GM19240 (cell line): ENCODE measurements around the gene CAMK2B.

Experiments
- DNase-seq: peaks from one replicate; pipeline ENCODE4 v3.0.0; 2011; ENCODE audit warnings: low spot score; ENCODE audit not compliant: insufficient read length

Gene CAMK2B

DNA sequence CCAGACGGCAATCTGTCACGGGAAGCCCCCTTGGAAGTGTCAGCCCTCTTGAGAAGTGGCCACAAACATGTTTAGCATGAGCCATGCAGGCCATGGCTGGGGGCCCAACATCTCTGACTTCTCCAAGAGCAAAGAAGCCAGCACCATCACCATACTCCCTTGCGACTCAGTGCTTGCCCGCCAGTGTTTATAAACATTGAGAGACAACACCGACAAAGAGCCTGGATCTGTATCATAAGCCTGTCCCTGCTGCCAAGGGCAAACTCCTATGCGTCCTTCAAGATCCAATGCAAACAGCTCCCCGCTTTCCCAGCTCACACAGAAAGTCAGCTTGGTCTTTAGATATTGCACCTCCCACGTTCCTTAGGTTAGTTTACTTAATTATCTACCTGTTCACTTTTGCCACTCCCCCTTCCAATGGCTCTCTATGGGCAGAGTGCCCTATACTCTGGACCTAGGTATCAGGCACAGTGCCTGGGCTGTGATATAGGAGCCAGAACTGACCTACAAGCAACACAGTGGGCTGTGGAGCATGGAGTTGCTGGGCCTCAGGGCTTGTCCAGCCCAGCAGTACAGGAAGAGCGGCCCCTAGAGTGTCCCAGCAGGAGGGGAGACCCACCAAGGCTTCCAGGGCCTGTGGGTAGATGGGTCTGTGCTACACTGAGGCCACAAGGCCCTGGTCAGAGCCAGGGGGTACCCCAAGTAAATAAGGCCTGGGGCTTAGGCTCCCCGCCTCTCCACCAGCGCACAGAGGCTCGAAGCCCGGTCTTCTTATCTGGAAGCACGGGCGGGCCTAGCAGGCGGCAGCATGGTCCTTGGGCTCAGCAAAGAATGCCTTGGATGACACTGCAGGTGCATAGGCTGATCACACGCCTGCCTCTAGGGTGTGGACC lies 37.7 kb downstream of the CAMK2B start:
- DNase-seq, result no peak

DNA sequence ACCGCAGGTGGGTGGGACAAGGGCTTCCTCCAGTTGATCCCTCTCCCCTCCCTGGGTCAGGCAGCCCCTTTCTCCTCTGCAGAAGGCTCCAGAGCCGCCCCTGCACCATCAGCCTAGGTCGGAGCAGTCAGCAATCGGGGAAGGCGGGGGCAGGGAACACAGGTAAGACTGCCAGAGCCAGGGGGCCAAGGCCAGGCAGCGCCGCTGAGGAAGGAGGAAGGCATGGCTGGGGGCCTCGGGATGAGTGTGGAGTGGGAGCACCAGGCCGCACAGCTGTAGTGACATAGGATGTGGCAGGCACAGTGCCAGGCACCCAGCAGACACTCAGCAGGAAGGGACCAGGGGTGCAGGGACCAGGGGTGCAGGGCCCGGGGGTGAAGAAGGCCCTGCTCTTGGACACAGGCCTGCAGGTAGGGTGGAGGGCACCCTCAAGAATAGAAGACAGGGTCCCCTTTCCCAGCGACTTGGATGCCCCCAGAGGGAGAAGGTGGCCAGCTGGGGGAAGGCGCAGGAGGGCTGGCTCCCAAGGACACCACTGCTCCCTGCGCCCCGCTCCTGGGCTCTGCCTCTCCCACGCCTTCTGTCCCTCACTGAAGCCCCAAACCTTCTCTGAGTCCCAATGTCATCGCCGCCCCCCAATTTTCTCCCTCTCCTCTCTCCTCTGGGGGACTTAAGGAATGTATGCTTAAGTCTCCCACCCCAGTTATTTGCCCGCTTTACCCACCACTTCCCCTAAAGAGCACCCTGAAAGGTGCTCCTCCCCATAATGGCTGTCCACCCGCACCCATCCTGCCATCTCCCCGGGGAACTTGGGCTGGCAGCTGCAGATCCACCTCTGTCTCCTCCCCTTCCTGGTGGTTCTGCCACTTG lies 38.5 kb downstream of the CAMK2B start:
- DNase-seq, result no peak

DNA sequence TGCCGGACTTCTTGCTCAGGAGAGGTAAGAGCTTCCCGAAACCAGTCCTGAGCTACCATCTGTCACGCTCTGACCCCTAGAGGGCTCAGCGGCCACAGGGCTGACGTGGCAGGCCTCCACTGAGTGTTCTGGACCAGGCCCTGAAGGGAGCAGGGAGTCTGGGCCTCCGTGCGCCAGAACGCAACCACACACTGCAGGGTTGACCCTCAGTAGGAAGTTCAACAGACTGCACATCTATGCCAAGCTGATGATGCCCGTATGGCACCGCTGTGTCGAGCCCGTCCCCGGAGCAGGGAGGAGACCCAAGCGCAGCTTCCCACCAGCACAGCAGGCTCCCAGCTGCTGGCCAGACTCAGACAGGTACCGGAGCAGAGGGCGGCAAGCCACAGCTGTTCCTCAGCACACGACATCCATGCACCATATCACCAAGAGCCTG lies 39.2 kb downstream of the CAMK2B start:
- no peak for DNase-seq

DNA sequence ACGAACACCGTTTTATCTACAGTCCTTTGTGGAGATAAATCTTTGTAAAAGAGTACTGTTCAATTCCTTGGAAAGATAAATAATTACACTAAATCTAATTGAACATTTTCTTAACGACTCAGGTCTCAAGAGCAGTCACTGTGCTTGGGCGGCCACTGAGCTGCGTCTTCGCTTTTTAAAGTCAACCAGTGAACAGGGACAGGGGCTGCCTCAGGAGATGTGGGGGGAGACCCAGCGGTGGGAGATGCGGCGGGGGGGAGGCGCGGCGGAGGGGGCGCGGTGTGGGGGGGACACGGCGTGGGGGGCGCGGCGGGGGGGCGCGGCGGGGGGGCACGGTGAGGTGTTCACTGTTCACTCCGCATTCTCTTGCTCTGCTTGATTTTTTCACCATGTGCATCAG lies 39.8 kb downstream of the CAMK2B start:
- no peak for DNase-seq

DNA sequence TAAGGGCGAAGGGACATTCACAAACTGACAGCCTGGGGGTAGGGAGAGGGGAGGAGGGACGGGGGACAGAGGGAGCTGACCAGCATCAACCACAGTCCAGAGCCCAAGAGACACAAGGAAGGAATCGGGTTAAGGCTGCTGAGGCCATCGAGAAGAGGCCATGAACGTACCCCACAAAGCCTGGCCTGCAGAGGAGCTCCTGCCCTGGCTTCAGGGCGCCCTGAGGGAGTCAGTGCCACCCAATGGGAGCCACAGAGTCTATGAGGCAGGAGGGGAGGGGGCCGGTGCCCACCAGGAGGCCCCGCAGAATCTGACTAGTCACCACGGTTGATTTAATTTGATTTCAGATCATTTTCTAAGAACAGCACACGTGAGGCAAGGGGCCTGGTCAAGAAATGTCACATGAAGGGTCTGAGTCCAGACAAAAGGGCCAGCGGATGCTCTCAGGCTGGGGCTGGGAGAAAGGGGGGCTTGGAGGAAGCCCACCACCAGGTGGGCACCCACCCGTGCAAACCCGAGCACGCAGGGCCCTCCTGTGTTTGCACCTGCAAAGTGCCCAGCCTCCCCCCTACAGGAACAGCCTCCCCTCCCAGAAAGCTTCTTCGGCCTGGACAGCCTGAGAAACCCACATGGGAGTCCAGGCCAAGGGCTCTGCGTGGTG lies 40.4 kb downstream of the CAMK2B start:
- DNase-seq, result no peak

DNA sequence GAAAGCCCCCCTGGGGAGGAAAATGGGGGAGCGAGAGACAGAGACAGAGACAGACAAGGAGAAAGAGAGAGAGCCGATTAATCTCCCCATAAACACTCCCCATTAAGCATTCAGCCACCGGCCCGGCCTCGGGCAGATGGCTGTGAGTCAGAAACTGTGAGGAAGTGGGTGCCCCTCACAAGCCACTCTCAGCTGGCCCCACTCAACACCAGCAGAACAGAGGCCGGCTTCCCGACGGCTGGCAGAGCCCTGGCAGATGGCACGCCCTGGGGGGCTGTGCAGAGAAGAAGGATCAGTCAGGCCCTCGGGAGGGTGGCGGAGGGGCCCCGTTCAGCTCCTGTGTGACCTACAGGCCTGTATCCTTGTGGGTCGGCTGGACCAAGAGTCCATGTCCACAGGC lies 41.2 kb downstream of the CAMK2B start:
- DNase-seq, result no peak

DNA sequence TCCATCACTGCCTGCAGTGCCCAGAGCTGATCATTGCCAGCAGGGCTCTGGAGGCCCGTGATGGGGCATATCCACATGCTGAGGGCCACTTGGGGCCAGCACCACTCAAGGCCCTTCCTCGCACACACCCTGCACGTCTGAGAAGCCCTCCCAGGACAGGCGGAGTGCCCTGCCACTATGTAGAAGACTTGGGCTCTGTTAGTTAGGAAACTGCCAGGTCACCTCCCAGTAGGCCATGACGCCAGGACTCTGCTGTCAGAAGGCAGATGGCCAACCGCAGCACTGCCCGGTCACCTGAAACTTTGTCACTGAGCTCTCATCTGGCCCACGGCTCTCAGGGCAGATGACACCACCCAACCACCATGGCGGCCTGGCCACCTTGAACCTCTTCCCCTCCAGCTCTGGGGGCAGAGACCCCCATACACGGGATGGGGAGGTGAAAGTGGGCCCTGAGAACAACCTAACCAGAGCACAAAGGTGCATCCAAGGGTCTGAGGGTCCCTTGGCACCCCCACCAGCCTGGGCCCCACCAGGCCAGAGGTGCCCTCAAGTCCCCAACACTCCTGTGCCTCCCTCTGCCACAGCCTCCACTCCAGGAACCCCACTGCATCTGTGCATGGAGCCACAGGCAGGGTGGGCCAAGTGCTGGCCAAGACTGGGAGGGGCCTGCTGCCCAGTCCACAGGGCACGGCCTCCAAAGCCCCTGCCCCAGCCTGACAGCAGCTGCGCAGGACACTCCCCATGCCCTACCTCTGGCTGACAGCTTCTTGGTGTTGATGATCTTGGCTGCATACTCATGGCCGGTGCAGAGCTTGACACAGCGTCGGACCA lies 41.8 kb downstream of the CAMK2B start:
- no peak for DNase-seq

DNA sequence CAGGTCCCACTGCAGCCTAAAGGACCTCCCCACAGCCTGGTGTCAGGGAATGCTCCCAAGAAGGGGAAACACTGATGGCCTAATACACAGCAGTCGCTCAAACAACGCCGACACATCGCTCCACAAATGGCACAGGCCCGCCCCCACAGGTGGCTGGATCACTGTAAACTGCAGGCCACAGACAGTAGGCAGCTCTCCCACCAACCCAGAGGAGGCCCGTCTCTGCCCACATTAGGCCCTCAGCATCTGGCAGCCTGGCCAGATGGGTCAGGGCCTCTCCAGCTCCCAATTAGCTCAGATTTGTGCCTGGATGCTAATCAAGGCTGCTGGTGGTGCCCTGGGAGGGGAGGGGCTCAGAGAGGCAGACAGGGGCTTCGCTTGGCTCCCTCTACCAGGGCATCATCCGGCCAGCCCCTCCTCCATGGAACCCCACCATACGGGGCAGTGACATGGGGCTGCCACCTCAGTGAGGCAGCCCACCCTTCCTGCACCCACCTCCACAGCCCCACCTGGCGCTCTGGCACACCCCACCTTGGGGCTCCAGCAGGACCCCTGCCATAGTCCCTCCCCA lies 42.7 kb downstream of the CAMK2B start:
- no peak for DNase-seq

DNA sequence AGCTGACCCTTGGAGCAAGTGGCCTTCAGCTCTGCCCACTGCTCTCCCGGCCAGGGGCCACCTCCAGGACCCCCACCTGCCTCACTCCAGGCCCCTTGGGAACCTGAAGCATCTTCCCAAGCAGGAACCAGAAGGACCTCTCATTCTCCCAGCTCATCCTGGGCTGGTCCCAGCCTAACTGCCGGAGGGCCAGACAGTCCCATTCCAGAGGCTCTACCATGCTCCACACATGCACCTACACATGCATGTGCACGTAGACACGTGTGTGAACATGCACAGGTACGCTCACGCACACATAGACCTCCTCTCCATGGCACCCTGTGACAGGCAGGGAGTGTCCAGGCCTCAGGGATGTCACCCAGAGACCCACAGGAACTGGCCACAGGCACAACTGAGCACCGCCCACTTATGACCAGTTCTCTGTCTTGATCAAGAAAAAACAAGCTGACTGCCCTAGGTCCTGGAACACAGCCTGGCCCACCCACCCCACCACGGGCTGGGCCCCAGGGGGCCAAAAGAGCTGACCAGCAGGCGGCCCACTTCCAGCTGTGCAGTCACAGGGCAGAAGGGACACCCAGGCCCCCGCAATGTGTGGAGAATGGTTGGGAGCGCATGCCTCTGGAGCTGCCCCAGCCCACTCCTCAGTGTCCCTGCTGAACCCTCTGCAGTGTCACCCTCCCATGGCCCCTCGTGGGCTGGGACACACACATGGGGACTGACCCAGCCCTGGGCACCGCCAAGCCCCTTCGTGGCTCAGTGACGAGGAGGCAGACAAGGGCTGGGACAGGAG lies 43.4 kb downstream of the CAMK2B start:
- DNase-seq, result no peak

DNA sequence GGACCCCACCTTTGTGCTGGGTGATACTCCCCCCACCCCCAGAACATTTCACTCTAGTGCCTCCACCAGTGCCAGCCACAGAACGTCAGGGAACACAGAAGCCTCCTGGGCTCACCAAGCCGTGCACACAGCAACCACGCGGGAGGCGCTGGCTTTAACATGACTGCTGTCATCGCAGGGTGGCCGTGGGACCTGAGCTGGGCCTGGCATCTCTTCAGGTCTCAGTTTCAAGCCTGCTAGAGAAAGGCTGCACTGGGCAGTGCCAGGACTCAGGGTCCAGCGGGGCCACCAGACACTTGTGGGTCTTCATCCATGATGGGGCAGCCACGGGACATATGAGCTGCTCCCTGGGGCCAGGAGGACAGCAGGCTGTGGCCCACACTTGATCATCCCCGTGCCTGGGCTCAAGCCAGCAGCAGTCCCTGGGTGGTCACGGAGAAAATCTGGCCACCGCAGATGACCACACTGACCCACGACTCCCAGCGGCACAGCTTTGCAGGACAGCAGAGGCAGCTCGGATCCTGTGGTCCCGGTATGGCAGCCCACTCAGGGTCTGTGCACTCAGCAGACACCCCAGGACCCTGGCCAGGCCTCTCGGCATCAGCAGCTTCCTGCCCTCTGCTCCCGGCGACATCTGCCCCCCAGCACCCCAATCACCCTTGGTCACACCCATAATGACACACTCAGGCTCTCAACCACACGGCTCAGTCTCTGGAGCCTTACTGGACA lies 44.2 kb downstream of the CAMK2B start:
- DNase-seq, result no peak

DNA sequence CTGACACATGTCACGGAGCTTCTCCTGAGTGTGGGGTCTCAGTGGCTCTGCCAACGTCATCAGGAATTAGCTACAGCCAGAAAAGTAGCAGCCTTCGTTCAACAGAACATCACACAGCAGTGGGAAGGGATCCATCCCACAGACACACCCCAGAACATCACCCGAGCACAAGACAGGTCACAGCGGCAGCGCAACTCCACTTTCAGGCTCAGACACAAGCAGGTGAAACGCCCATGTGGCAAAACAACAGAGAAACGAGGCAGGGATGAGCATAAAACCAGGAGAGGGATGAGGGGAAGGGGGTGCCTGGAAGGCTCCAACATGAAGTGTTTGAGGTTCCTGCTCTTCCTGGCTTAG lies 44.8 kb downstream of the CAMK2B start:
- no peak for DNase-seq

DNA sequence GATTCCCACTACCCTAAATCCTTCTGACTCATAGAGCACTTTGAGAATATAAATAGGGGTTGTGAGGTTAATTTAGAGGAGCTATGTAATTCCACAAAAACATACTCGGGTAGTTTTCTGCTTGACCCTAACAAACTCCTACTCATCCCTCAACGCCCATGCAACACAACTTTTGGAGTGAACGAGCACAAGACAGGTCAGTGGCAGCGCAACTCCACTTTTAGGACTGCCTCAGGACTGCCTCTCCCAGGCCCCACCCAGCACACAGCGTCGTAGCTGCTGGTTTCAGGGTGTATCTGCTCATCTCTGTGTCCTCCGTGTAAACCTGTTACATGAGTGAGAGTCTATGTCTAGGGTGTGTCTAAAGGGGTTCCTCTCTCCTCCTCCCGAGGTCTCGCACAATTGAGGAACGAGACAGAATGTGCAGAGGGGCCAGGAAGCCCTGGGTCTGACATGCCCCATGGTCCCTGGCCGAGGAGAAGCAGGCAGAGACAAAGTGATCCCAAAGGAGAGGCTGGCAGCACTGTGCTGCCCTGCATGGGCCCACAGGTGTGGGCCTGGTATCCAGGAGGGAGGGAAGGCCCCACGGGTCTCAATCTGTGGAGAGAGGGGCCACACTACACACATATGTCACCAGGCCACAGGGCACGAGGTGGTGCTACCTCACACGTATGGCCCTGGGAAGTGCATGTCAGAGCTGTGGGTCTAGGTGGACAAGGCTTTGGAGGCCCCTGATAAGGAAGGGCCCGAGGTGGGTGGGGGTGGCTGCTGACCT lies 45.5 kb downstream of the CAMK2B start:
- DNase-seq, result no peak

DNA sequence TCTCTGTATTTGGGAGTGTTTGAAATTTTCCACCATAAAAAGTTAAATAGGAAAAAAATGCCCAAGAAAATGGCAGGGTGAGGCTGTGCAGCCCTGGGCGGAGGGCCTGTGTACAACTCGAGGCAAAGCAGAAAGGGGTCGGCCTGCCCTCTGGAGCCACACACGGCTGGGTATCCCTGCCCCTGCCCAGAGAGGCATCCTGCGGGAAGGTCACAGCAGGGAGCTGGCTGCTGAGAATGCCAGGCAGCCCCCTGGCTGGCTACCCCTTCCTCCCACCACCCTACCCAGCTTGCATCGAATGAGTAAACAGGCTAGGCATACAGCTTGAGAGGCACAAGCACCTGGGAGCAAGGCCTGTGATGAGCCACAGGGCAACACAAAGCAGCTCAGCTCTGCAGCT lies 46.1 kb downstream of the CAMK2B start:
- no peak for DNase-seq

DNA sequence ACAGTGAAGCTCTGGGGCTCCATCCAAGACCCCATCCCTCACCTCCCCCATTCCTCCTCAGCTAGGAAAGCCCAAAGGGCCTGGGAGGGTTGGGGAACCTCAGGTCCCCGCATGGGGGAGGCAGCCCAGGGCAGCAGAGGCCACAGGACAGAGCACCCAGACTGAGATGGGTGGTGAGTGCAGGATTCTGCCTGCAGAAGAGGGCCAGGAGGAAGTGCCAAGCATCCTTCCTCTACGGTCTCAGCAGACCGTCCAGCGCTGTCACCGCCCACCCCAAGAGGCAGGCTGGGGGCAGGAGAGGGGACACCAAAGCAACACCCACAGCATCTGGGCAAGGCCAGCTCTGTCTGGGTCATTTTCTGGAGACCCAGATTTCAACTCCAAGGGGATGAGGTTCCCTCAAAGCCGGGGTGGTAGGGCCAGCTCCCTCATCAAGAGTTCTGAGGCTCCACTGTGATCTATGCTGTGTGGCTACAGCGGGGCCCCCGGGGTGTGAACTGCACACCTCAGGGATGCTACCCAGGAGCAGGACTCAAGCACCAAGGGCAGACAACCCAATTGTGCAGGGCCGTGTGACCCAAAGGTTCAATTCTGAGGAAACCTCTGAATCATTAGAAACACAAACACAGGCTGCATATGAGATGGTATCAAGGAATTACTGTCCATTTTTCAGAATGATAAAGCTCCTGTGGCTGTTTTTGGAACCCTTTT lies 46.8 kb downstream of the CAMK2B start:
- DNase-seq, result no peak

DNA sequence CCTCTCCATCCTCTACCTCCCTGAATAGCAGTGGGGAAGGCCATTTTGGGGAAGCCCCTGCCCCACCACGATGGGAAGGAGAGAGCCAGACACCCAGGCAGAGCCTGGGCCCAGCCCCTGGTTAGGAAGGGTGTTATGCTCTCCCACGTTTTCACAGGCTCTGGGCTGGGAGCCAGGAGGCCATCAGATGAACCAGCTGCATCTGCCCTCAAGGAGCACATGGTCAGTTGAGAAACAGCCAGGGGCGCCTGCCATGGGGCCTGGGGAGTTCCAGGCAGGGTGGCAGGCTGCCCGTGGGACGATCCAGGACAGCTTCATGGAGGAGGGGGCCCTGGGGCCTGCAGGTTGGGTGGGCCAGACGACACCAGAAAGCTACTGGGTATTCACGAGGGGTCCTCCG lies 47.5 kb downstream of the CAMK2B start:
- DNase-seq, result no peak

DNA sequence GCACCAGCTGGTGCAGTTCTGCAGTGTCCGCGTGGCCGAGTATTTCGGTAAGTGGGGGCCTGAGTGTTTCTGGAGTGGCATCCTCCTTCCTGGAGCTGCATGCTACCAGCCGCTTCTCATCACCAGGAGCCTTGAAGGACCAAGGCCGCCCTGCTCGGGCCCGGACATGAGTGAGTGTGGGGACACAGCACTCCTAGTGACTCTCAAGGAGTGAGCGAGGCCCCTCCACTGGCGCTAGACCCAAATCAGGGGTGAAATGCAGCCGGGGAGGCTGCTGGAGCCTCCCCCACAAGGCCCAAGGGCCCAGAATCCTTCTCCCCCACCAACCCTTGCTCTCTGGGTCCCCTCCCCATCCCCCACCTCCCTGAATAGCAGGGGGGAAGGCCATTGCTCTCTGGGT lies 48.0 kb downstream of the CAMK2B start:
- no peak for DNase-seq

DNA sequence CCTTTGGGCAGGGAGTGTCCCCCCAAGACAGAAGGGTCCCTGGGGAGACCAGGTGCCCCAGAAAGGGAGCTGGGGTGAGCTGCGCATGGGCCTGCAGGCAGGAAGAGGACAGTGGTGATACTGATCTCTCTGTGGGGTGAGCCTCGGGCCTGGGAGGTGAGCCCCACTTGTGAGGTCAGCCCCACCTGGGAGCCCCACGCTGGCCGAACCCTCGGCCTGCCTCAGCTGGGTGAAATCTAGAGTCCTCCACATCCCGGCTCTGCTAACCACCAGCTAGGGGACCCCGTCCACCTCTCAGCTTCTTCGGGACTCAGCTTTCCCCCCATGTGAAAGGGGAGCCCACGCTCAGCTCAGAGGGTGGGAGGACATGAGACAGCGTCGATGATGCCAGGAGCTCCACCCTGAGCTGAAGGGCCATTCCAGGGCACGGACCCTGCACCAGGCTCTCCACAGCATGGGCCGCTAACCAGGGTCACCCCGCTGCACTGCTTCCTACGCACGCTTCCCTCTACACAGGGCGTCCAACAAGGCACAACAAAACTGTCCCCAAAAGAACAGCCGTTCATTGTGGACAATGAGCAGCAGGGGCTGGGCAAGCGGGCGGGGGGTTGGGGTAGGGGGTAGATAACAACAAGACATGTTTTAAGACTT lies 48.7 kb downstream of the CAMK2B start:
- DNase-seq, result no peak
